ENCODE data around the gene ASTN2.
"Not testable (repeated sequence)": the region's sequence is repeated elsewhere in the genome, so short reads cannot be mapped to it uniquely, and the experiment has no call there.

The ASTN2 gene

GRCh38 chr9:116901260-116901659, 513.6 kb downstream of the ASTN2 start:
- DNase-seq: no peak

GRCh38 chr9:116900543-116900942, 514.3 kb downstream of the ASTN2 start:
- no peak for DNase-seq

GRCh38 chr9:116900007-116900367, 514.9 kb downstream of the ASTN2 start:
- DNase-seq: no peak

GRCh38 chr9:116899337-116900006, 515.4 kb downstream of the ASTN2 start:
- DNase-seq: no peak

- DNase-seq: not testable (repeated sequence)
Observed at GRCh38 chr9:116898131-116898530, 516.7 kb downstream of the ASTN2 start.

GRCh38 chr9:116897201-116897600, 517.7 kb downstream of the ASTN2 start:
- peak; percentile 23 for DNase-seq

GRCh38 chr9:116895961-116896360, 518.9 kb downstream of the ASTN2 start:
- DNase-seq: no peak

GRCh38 chr9:116891424-116891823, 523.4 kb downstream of the ASTN2 start:
- no peak for DNase-seq

- not testable (repeated sequence) for DNase-seq
Observed at GRCh38 chr9:116888476-116888875, 526.4 kb downstream of the ASTN2 start.

GRCh38 chr9:116888066-116888465, 526.8 kb downstream of the ASTN2 start:
- no peak for DNase-seq

- no peak for DNase-seq
Observed at GRCh38 chr9:116883676-116884075, 531.2 kb downstream of the ASTN2 start.

- DNase-seq: no peak
Observed at GRCh38 chr9:116877072-116877471, 537.8 kb downstream of the ASTN2 start.

- no peak for DNase-seq
Observed at GRCh38 chr9:116875576-116875975, 539.3 kb downstream of the ASTN2 start.

- DNase-seq: no peak
Observed at GRCh38 chr9:116873937-116874914, 540.6 kb downstream of the ASTN2 start.

GRCh38 chr9:116873491-116873890, 541.4 kb downstream of the ASTN2 start:
- DNase-seq: no peak

- DNase-seq: no peak
Observed at GRCh38 chr9:116870566-116870965, 544.3 kb downstream of the ASTN2 start.

- DNase-seq: no peak
Observed at GRCh38 chr9:116868201-116868600, 546.7 kb downstream of the ASTN2 start.

- no peak for DNase-seq
Observed at GRCh38 chr9:116861321-116861720, 553.5 kb downstream of the ASTN2 start.

- DNase-seq: no peak
Observed at GRCh38 chr9:116860509-116861120, 554.2 kb downstream of the ASTN2 start.

GRCh38 chr9:116859763-116860162, 555.1 kb downstream of the ASTN2 start:
- no peak for DNase-seq

GRCh38 chr9:116857321-116857720, 557.5 kb downstream of the ASTN2 start:
- DNase-seq: no peak

- DNase-seq: no peak
Observed at GRCh38 chr9:116855881-116856662, 558.8 kb downstream of the ASTN2 start.

GRCh38 chr9:116849721-116850120, 565.1 kb downstream of the ASTN2 start:
- no peak for DNase-seq
